ENCODE measurements around the gene SLC2A11.
"Not testable (repeated sequence)": the region's sequence is repeated elsewhere in the genome, so short reads cannot be mapped to it uniquely, and the experiment has no call there.

SLC2A11 gene

DNA sequence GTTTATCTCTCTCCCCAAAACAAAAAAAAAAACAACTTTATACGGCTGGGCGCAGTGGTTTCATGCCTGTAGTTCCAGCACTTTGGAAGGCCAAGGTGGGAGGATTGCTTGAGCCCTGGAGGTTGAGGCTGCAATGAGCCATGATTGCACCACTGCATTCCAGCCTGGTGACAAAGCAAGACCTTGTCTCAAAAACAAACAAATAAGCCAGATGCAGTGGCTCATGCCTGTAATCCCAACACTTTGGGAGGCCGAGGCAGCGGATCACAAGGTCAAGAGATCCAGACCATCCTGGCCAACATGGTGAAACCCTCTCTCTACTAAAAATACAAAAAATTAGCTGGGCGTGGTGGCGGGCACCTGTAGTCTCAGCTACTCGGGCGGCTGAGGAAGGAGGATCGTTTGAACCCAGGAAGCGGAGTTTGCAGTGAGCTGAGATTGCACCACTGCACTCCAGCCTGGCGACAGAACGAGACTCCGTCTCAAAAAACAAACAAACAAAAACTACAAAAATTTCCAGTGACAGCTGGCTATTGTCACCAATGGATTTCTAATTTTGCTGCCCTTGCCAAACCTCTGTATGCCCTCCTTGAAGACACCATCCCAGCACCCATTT, 64.0 kb downstream of the SLC2A11 start:
- not testable (repeated sequence) for H3K36me3 ChIP-seq (ENCODE audit: control insufficient read depth, low read depth, low read length); H3K27me3 ChIP-seq (ENCODE audit: control insufficient read depth, insufficient read depth, low read length); H3K4me3 ChIP-seq (ENCODE audit: low read length); H3K9me3 ChIP-seq (ENCODE audit: control insufficient read depth, low read depth, low read length); H3K27ac ChIP-seq (ENCODE audit: low read length); H3K9ac ChIP-seq (ENCODE audit: low read length); H3K4me1 ChIP-seq (ENCODE audit: control insufficient read depth, low read depth, low read length)

DNA sequence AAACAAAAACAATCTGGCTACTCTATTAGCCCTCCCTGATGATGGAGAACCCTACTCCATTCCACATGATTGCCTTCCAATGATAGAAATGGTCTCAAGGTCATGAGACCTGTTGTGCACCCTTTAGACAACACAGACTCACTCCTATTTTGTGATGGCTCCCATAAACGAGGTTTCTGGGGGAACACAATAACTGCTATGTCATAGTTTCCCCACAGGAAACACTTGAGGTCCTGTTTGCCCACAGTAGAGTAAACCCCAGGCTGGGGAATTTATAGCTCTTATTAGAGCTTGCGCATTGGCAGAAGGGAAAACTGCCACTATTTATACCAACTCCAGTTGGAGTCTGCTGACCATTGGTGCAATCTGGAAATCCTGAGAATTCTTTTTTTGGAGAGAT, 65.2 kb downstream of the SLC2A11 start:
- Histone ChIP-seq H3K9me3 (ENCODE audit: control insufficient read depth, low read depth, low read length) (peaks cover 5% of the 10 kb centered on the region), H3K27me3 (ENCODE audit: control insufficient read depth, insufficient read depth, low read length) (no peaks in the 10 kb centered on the region), H3K27ac (ENCODE audit: low read length) (no peak overlapping the region), H3K4me1 (ENCODE audit: control insufficient read depth, low read depth, low read length) (no peaks in the 10 kb centered on the region), H3K9ac (ENCODE audit: low read length) (no peak overlapping the region), H3K4me3 (ENCODE audit: low read length) (no peak overlapping the region), H3K36me3 (ENCODE audit: control insufficient read depth, low read depth, low read length) (peaks cover 4% of the 10 kb centered on the region)

DNA sequence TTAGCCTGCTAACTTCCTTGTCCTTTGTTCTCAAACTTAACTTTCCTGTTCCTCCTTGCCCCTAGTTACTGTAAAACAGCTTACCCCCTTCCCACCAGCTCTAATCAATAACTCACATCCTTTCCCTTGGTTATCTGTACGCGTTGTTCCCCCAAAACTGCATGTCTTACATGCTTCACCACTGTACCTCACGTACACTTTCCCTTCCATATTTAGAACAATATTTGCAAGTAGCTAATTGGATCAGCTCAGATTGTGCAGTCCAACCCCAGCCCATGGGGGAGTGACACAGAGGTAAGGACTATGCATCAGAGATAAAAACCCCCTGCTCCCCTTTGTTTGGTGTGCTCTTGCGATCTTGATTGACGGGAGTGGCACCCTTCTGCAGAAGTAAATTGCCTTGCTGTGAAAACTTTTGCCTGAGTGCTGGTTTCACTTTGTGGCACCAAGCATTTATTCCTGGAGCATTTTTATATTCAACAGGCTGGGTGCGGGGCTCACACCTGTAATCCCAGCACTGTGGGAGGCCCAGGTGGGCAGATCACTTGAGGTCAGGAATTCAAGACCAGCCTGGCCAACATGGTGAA, 67.4 kb downstream of the SLC2A11 start:
- no peak overlapping the region for H3K9ac ChIP-seq (ENCODE audit: low read length)
- no peak overlapping the region for H3K4me3 ChIP-seq (ENCODE audit: low read length)
- no peaks in the 10 kb centered on the region for H3K27me3 ChIP-seq (ENCODE audit: control insufficient read depth, insufficient read depth, low read length)
- H3K27ac ChIP-seq (ENCODE audit: low read length) = no peak overlapping the region
- peaks cover 4% of the 10 kb centered on the region for H3K36me3 ChIP-seq (ENCODE audit: control insufficient read depth, low read depth, low read length)
- H3K4me1 ChIP-seq (ENCODE audit: control insufficient read depth, low read depth, low read length) = no peaks in the 10 kb centered on the region
- H3K9me3 ChIP-seq (ENCODE audit: control insufficient read depth, low read depth, low read length) = peaks cover 5% of the 10 kb centered on the region

DNA sequence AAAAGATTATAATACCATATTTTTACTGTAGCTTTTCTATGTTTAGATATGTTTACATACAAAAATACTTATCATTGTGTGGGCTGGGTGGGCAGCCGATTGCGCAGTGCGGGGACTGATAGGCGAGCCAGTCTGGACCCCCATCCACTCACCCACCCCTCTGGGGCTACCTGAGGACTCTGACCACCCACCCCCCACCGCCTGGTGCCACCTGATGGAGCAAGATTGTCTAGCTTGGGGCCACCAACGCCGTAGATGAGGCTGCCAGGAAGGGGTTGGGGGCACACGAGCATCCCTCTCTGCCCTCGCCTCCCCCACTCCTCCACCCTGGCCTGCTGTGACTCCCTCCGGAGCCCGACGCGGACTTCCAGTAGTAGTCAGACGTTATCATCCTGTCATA, 68.9 kb downstream of the SLC2A11 start:
- H3K4me3 ChIP-seq (ENCODE audit: low read length) = no peak overlapping the region
- no peak overlapping the region for H3K27ac ChIP-seq (ENCODE audit: low read length)
- peaks cover 4% of the 10 kb centered on the region for H3K36me3 ChIP-seq (ENCODE audit: control insufficient read depth, low read depth, low read length)
- peaks cover 5% of the 10 kb centered on the region for H3K9me3 ChIP-seq (ENCODE audit: control insufficient read depth, low read depth, low read length)
- no peak overlapping the region for H3K9ac ChIP-seq (ENCODE audit: low read length)
- H3K27me3 ChIP-seq (ENCODE audit: control insufficient read depth, insufficient read depth, low read length) = no peaks in the 10 kb centered on the region
- no peaks in the 10 kb centered on the region for H3K4me1 ChIP-seq (ENCODE audit: control insufficient read depth, low read depth, low read length)

Data from iPS-18a (cell line).